Psoas muscle (tissue), 8 donors: ENCODE results near the gene ACAD8. TPM values are rescaled to one million over a fixed set of nuclear protein-coding genes. Genes with fewer than 3 reads are reported as not detected.
"Not testable (repeated sequence)": the region's sequence is repeated elsewhere in the genome, so short reads cannot be mapped to it uniquely, and the experiment has no call there.

Experiments
- ATAC-seq, 4 donors: fragments of 200-7000 bp; cut with Tn5 transposase; one replicate each; pipeline ENCODE4 v1.9.1; 2020; ENCODE audit warnings: moderate library complexity in 3 of 4, mild to moderate bottlenecking in 2 of 4
- DNase-seq, 2 donors: peaks; one replicate each; pipeline ENCODE4 v3.0.0-alpha.2; 2020
- H3K27ac ChIP-seq: fragments of 200-600 bp; one replicate; pipeline ENCODE4 v1.8.0; 2022
- H3K27me3 ChIP-seq, 3 donors: fragments of 200-600 bp in 1 of 3; one replicate each; pipeline versions ENCODE4 v1.6.1 to v1.8.0; 2013 to 2022; ENCODE audit warnings: low read length in 2 of 3, mild to moderate bottlenecking in 2 of 3, moderate library complexity in 1 of 3; ENCODE audit not compliant: insufficient read depth in 3 of 3
- H3K36me3 ChIP-seq, 2 donors: fragments of 200-600 bp in 1 of 2; one replicate each; pipeline versions ENCODE4 v1.6.1 to v1.8.0; 2013 to 2022; ENCODE audit warnings: low read depth in 1 of 2, mild to moderate bottlenecking in 1 of 2, moderate library complexity in 1 of 2; ENCODE audit not compliant: insufficient read depth in 1 of 2
- H3K4me1 ChIP-seq: fragments of 200-600 bp; one replicate; pipeline ENCODE4 v1.8.0; 2022
- H3K4me3 ChIP-seq: fragments of 200-600 bp; one replicate; pipeline ENCODE4 v1.8.0; 2022; ENCODE audit warnings: mild to moderate bottlenecking
- H3K9me3 ChIP-seq: fragments of 200-600 bp; one replicate; pipeline ENCODE4 v1.8.0; 2022
- WGBS, 3 donors: extraction: QIAGEN DNeasy Blood & Tissue Kit; methylation state at CpG; one replicate each; pipeline versions ENCODE4 v1.1.6 to v1.1.7; 2013; 5-methylcytosine and 5-hydroxymethylcytosine counted together
- intact Hi-C, 2 donors: fragments of 100-400 bp; cut with DNase I; formaldehyde crosslinking; loops; one replicate each; pipeline versions ENCODE4 v1.11.0 to v1.14.2; 2022
- polyA plus RNA-seq, 3 donors: library from polyadenylated mRNA; stranded (reverse); fragments of 200-250 nt; gene quantifications; one replicate each; pipeline ENCODE4 v1.2.3, GENCODE V29; 2013
- total RNA-seq, 4 donors: library from RNA; stranded (reverse); fragmentation: NEBNext Ultra II Directional in 2 of 4; extraction: Animal tissue kit (Norgen Biotek cat#: 25700) in 2 of 4; gene quantifications; one replicate each; pipeline versions ENCODE4 v1.2.1 to v1.2.4, GENCODE V29; 2021 to 2023
- TF ChIP-seq, protein P1 (sequence below): fragments of 200-600 bp; IDR thresholded peaks from one replicate; pipeline ENCODE4 v1.8.0; 2022; ENCODE audit warnings: antibody characterized with exemption
- donor health status: healthy with polysubstance abuse.
- donor health status: DM: no; HTN: no; CAD: no; lungs with moderate emphysema.
- donor health status: Bipolar disorder and iron deficiency.
- donor health status: healthy.
- donor health status: DM: yes; HTN: yes; CAD: no.
- donor health status: DM: no; HTN: no; CAD: no.
- donor health status: DM: no; HTN: no; CAD: no.
- donor health status: DM: yes; HTN: yes; CAD: no.

The ACAD8 gene
- total and polyA plus RNA-seq, 7 donors = 20.4 to 34.6 (median 28.2) TPM

- DNase-seq (no peak), ATAC-seq (no peak)
- Histone ChIP-seq H3K9me3 (no peaks in the 10 kb centered on the region), H3K27ac (no peak overlapping the region), H3K4me3 (peak overlapping the region; percentile 96), H3K36me3 (peaks cover 0 to 55% of the 10 kb centered on the region in 2 donors), H3K27me3 (no peaks in the 10 kb centered on the region), H3K4me1 (peaks cover 24% of the 10 kb centered on the region)
- WGBS, 3 donors = 54 to 66% (median 64%) methylated on average over 3 of the region's 3 CpGs
- TF ChIP-seq, protein P1, sequence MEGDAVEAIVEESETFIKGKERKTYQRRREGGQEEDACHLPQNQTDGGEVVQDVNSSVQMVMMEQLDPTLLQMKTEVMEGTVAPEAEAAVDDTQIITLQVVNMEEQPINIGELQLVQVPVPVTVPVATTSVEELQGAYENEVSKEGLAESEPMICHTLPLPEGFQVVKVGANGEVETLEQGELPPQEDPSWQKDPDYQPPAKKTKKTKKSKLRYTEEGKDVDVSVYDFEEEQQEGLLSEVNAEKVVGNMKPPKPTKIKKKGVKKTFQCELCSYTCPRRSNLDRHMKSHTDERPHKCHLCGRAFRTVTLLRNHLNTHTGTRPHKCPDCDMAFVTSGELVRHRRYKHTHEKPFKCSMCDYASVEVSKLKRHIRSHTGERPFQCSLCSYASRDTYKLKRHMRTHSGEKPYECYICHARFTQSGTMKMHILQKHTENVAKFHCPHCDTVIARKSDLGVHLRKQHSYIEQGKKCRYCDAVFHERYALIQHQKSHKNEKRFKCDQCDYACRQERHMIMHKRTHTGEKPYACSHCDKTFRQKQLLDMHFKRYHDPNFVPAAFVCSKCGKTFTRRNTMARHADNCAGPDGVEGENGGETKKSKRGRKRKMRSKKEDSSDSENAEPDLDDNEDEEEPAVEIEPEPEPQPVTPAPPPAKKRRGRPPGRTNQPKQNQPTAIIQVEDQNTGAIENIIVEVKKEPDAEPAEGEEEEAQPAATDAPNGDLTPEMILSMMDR = no peak
- intact Hi-C loops = no loop called here
Observed at GRCh38 chr11:134254433-134255183, 1.2 kb downstream of the ACAD8 start.

DNA sequence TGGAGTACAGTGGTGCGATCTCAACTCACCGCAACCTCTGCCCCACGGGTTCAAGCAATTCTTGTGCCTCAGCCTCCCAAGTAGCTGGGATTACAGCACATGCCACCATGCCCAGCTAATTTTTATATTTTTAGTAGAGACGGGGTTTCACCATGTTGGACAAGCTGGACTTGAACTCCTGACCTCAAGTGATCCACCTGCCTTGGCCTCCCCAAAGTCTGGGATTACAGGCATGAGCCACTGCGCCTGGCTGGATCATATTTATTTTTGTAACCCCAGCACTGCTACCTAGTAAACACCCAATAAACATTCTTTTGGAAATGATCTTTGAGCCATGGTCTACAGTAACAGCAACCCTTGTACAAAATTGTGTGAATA, 1.8 kb downstream of the ACAD8 start:
- ATAC-seq, DNase-seq, intact Hi-C loops, H3K27ac ChIP-seq, H3K4me3 ChIP-seq, H3K27me3 ChIP-seq, H3K9me3 ChIP-seq: not testable (repeated sequence)
- Histone ChIP-seq H3K4me1 (peaks cover 24% of the 10 kb centered on the region), H3K36me3 (peaks cover 0 to 55% of the 10 kb centered on the region in 2 donors)
- 62 to 86% (median 62%) methylated on average over 5 of the region's 5 CpGs for WGBS, 3 donors

DNA sequence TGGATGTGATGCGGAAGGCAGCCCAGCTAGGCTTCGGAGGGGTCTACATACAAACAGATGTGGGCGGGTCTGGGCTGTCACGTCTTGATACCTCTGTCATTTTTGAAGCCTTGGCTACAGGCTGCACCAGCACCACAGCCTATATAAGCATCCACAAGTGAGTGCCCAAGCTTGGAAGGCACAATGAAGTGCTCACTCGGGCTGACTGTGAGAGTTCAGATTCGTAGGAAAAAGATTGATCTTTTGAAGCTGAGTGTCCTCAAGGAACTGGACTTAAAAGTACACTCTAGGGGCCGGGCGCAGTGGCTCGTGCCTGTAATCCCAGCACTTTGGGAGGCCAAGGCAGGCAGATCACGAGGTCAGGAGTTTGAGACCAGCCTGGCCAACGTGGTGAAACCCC, 3.7 kb downstream of the ACAD8 start:
- DNase-seq (no peak), ATAC-seq (no peak)
- peaks cover 0 to 60% of the 10 kb centered on the region in 2 donors for H3K36me3 ChIP-seq
- WGBS, 3 donors = 91 to 96% (median 94%) methylated on average over 11 of the region's 11 CpGs
- no peak overlapping the region for H3K4me3 ChIP-seq
- peaks cover 20% of the 10 kb centered on the region for H3K4me1 ChIP-seq
- H3K27ac ChIP-seq = no peak overlapping the region
- TF ChIP-seq, protein P1 = no peak
- H3K9me3 ChIP-seq = no peaks in the 10 kb centered on the region
- no peaks in the 10 kb centered on the region for H3K27me3 ChIP-seq
- intact Hi-C loops = no loop called here

- DNase-seq (no peak), ATAC-seq (no peak)
- intact Hi-C loops = no loop called here
Observed at GRCh38 chr11:134258577-134258976, 5.2 kb downstream of the ACAD8 start.

DNA sequence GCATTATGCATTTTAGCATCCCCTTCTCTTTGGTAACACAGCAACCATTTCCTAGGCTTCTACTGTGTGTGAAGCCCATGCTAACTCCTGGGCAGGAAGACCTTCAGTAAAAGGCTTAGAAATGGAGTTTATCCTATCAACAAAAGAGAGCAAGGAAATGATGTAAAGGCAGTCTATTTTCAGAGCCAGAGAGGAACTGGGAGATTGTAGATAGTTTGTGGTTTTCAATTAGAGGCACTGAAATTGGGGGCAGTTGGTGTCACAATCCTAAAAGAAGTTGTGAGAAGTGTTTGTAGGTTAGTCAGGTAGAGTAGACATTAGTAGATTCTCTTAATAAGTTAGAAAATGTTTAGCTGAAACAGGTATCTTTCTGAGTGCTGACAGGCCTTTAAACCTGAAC, 7.1 kb downstream of the ACAD8 start:
- TF ChIP-seq, protein P1 = no peak
- Histone ChIP-seq H3K27me3 (no peaks in the 10 kb centered on the region), H3K27ac (no peak overlapping the region), H3K4me1 (peaks cover 2% of the 10 kb centered on the region), H3K36me3 (peaks cover 0 to 93% of the 10 kb centered on the region in 2 donors), H3K4me3 (no peak overlapping the region), H3K9me3 (no peaks in the 10 kb centered on the region)
- DNase-seq (no peak), ATAC-seq (no peak)
- intact Hi-C loops = no loop called here

More at GRCh38 chr11:134258577-134258976, 5.2 kb downstream of the ACAD8 start:
- peaks cover 16% of the 10 kb centered on the region for H3K4me1 ChIP-seq
- TF ChIP-seq, protein P1 = no peak
- no peak overlapping the region for H3K27ac ChIP-seq
- WGBS, 3 donors = 86 to 91% (median 88%) methylated on average over 4 of the region's 4 CpGs
- H3K27me3 ChIP-seq = no peaks in the 10 kb centered on the region
- no peak overlapping the region for H3K4me3 ChIP-seq
- no peaks in the 10 kb centered on the region for H3K9me3 ChIP-seq
- peaks cover 0 to 74% of the 10 kb centered on the region in 2 donors for H3K36me3 ChIP-seq
